MCF 10A (cell line): Measurements from ENCODE around the gene PNMA6E. TPM values are rescaled to one million over a fixed set of nuclear protein-coding genes. Genes with fewer than 3 reads are reported as not detected.

ENCODE experiments used
- BruUV-seq: library from RNA; stranded (reverse); fragments of 400-500 nt; replicated peaks from 2 replicates; lab custom pipeline; 2021; lab: Mats Ljungman, UMichigan
- CTCF ChIA-PET: fragments of 300-600 bp; sonication (Branson Sonifier 250); formaldehyde crosslinking; extraction: SDS; loops from one replicate; lab custom pipeline; 2021; ENCODE audit warnings: antibody characterized with exemption, inconsistent platforms; lab: Yijun Ruan, JAX
- POLR2A ChIA-PET: fragments of 300-600, 350-650 bp; sonication (Branson Sonifier 250); formaldehyde crosslinking; extraction: SDS; loops from one replicate; lab custom pipeline; 2020; ENCODE audit warnings: antibody characterized with exemption, inconsistent platforms; lab: Yijun Ruan, JAX
- DNase-seq: peaks from one replicate; pipeline ENCODE4 v3.0.0-alpha.2; 2018; ENCODE audit not compliant: unreplicated experiment
- H3K27ac Mint-ChIP-seq: one replicate; pipeline ENCODE4 v1.8.0; 2022; ENCODE audit warnings: mild to moderate bottlenecking, low read depth, mixed read lengths; ENCODE audit not compliant: unreplicated experiment
- H3K27me3 Mint-ChIP-seq: one replicate; pipeline ENCODE4 v1.8.0; 2022; ENCODE audit warnings: mixed read lengths; ENCODE audit not compliant: insufficient read depth, unreplicated experiment
- H3K36me3 Mint-ChIP-seq: one replicate; pipeline ENCODE4 v1.8.0; 2022; ENCODE audit warnings: mild to moderate bottlenecking, moderate library complexity, mixed read lengths; ENCODE audit not compliant: insufficient read depth, unreplicated experiment
- H3K4me1 Mint-ChIP-seq: one replicate; pipeline ENCODE4 v1.8.0; 2022; ENCODE audit warnings: mixed read lengths; ENCODE audit not compliant: insufficient read depth, unreplicated experiment
- H3K4me3 Mint-ChIP-seq: one replicate; pipeline ENCODE4 v1.8.0; 2022; ENCODE audit warnings: mild to moderate bottlenecking, moderate library complexity, mixed read lengths; ENCODE audit not compliant: unreplicated experiment
- H3K9me3 Mint-ChIP-seq: one replicate; pipeline ENCODE4 v1.8.0; 2022; ENCODE audit warnings: mixed read lengths; ENCODE audit not compliant: unreplicated experiment
- intact Hi-C: fragments of 100-400 bp; cut with micrococcal nuclease; formaldehyde crosslinking; loops from 2 replicates; pipeline ENCODE4 v1.14.1; 2022
- total RNA-seq: library from RNA; stranded (reverse); gene quantifications from 2 replicates; pipeline ENCODE4 v1.2.3, GENCODE V29; 2022
- TF ChIP-seq, protein P1 (sequence below): fragments of 200-600 bp; IDR thresholded peaks from one replicate; pipeline ENCODE4 v1.8.0; 2022; ENCODE audit warnings: antibody characterized with exemption, mild to moderate bottlenecking; ENCODE audit not compliant: unreplicated experiment

The PNMA6E gene
- total RNA-seq, 1 experiment from 2014 or later: not detected

DNA sequence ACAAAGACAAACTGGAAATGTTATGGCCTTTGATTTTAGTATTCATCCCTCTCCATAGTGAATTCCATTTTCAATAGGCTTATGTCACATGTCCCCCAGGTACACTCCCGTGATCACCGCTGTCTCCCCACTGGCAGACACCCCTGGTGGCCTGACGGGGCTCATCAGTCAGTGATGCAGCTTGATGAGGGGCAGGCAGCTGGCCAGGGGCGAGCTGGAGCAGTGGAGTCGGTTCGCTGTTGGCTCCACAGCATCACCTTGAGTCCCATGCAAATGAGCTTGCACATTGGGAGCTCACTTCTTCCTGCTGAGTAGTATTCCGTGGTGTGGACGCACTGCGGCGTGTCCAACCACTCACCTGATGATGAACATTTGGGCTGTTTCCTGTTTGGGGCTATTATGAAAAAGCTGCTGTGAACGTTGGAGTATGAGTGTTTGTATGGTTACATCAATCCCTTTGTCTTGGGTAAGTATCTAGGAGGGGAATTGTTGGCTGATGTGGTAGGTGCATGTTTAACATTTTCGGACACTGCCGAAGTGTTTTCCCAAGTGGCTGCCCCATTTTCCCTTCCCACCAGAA, 39.5 kb upstream of the PNMA6E start:
- Mint-ChIP-seq H3K4me3 (no peak overlapping the region), H3K36me3 (no peaks in the 10 kb centered on the region), H3K27ac (no peak overlapping the region), H3K9me3 (peaks cover 8% of the 10 kb centered on the region), H3K4me1 (no peaks in the 10 kb centered on the region), H3K27me3 (no peaks in the 10 kb centered on the region)
- TF ChIP-seq, protein P1, sequence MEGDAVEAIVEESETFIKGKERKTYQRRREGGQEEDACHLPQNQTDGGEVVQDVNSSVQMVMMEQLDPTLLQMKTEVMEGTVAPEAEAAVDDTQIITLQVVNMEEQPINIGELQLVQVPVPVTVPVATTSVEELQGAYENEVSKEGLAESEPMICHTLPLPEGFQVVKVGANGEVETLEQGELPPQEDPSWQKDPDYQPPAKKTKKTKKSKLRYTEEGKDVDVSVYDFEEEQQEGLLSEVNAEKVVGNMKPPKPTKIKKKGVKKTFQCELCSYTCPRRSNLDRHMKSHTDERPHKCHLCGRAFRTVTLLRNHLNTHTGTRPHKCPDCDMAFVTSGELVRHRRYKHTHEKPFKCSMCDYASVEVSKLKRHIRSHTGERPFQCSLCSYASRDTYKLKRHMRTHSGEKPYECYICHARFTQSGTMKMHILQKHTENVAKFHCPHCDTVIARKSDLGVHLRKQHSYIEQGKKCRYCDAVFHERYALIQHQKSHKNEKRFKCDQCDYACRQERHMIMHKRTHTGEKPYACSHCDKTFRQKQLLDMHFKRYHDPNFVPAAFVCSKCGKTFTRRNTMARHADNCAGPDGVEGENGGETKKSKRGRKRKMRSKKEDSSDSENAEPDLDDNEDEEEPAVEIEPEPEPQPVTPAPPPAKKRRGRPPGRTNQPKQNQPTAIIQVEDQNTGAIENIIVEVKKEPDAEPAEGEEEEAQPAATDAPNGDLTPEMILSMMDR: no peak
- intact Hi-C loops: no loop called here
- POLR2A ChIA-PET: no interaction called here
- no TSS peak for BruUV-seq
- CTCF ChIA-PET: no interaction called here
- no peak for DNase-seq

DNA sequence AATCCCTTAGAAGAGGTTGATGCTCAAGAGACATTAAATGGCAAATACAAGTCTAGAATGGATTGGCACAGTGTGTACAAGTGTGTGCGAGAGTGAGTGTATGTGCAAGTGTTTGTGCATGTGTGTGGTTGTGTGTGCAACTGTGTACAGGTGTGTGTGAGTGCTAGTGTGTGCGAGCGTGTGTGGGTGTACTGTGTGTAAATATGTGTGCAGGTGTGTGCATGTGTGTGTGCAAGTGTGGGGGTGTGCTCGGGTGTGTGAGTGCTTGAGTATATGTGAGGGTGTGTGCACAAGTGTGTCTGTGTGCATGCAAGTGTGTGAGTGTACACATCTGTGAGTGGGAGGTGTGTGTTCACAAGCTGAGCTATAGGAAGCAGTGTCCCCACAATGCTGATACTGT, 38.8 kb upstream of the PNMA6E start:
- ChIA-PET CTCF (no interaction called here), POLR2A (no interaction called here)
- intact Hi-C loops: no loop called here
- Mint-ChIP-seq H3K27ac (no peak overlapping the region), H3K9me3 (peaks cover 8% of the 10 kb centered on the region), H3K4me1 (no peaks in the 10 kb centered on the region), H3K4me3 (no peak overlapping the region), H3K27me3 (no peaks in the 10 kb centered on the region), H3K36me3 (no peaks in the 10 kb centered on the region)
- BruUV-seq: no TSS peak
- TF ChIP-seq, protein P1: no peak
- DNase-seq: no peak

DNA sequence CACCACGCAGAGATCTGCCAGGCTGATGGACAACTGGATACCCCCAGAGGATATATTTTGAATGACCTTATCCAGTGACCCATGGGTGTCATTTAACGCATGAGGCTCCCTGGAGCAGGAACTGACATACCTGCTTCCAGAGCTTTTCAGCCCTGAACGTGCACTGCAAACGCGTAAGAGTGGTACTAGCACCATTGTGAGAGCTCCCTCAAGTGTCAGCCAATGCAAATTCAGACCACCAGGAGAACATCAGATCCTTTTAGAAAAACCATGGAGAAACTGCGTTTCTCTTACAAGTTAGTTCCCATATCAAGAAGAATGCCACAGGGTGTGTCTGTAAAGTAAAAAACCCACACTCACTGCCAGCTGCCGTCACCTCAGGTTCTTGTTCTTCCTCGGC, 37.4 kb upstream of the PNMA6E start:
- DNase-seq: no peak
- H3K4me3 Mint-ChIP-seq: no peak overlapping the region
- intact Hi-C loops: no loop called here
- POLR2A ChIA-PET: interaction anchor here (1.2 kb wide), 1 partner anchor 14 kb away, joined by 3 read pairs; no protein-coding TSS in a partner anchor
- no TSS peak for BruUV-seq
- H3K27me3 Mint-ChIP-seq: no peaks in the 10 kb centered on the region
- no peaks in the 10 kb centered on the region for H3K4me1 Mint-ChIP-seq
- TF ChIP-seq, protein P1: no peak
- CTCF ChIA-PET: no interaction called here
- H3K9me3 Mint-ChIP-seq: peaks cover 8% of the 10 kb centered on the region
- no peak overlapping the region for H3K27ac Mint-ChIP-seq
- no peaks in the 10 kb centered on the region for H3K36me3 Mint-ChIP-seq

GRCh38 chrX:153435845-153436244, 34.7 kb upstream of the PNMA6E start:
- no TSS peak for BruUV-seq
- no peaks in the 10 kb centered on the region for H3K27me3 Mint-ChIP-seq
- POLR2A ChIA-PET: no interaction called here
- intact Hi-C loops: no loop called here
- no peak for DNase-seq
- no peak overlapping the region for H3K27ac Mint-ChIP-seq
- no peak overlapping the region for H3K4me3 Mint-ChIP-seq
- TF ChIP-seq, protein P1: no peak
- CTCF ChIA-PET: interaction anchor here (0.7 kb wide), 1 partner anchor 34 kb away, joined by 6 read pairs; no protein-coding TSS in a partner anchor
- H3K4me1 Mint-ChIP-seq: no peaks in the 10 kb centered on the region
- H3K9me3 Mint-ChIP-seq: peaks cover 11% of the 10 kb centered on the region
- no peaks in the 10 kb centered on the region for H3K36me3 Mint-ChIP-seq
